ENCODE measurements around the gene SH3YL1.
A peak's percentile ranks its signal among the peaks of the same experiment; 100 is the strongest.

SH3YL1 gene

GRCh38 chr2:281381-281780, 17.5 kb upstream of the SH3YL1 start:
- no peak for DNase-seq

DNA sequence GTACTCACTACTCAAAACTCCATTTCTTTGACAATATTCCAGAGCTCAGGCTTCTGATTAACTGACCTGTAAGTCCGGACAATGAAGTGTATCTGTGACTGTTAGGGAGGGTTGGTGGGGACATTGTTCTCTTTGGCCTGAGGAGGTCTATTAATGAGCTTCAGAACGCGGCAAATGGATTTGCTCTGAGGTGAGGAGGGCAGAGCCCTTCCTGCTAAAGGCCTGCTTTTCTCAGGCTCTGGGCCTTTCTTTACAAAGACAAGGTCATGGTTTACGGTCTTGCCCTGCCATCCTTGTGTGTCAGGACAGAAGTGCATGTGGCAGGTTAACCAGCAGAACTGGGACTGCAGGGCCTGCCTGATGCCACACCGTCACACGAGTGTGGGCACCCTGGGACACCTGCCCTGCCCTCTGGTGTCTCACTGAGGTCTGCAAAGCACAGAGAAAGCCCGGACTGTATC, 16.8 kb upstream of the SH3YL1 start:
- no peak for DNase-seq

DNA sequence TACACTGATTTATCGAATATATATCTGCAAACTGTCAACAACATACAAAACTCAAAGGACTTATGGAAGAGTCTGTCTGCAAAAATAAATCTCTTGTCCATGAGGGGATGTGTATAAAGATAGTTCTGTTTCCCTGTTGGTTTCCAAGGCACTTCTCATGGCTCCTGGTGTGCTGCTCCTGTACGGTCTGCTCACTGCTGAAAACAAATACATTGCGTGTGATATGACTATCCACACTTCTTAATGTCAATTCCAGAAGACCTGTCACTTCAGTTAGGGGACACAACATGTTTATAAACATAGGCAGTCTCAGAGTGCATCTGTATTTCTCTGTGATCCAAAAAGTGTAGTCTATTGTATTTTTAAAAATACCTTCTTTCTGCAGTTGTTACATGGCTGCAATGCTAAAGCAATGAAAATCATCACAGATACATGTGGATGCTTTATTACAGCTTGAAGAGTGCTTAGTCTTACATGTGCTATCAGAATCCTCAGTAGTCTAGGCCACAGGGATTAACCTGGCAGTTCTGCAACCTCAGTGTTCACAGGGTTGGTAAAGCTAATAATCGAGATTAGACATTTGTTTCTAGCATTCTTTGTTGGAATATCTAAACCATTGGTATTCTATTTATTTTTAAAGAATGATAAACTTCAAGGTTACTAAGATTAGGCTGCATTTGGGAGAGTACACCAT, 16.3 kb upstream of the SH3YL1 start:
- no peak for DNase-seq

GRCh38 chr2:279366-279765, 15.5 kb upstream of the SH3YL1 start:
- no peak for DNase-seq

- DNase-seq: no peak
Measured at GRCh38 chr2:278927-279320, 15.1 kb upstream of the SH3YL1 start.

GRCh38 chr2:278312-278926, 14.6 kb upstream of the SH3YL1 start:
- DNase-seq: no peak

DNA sequence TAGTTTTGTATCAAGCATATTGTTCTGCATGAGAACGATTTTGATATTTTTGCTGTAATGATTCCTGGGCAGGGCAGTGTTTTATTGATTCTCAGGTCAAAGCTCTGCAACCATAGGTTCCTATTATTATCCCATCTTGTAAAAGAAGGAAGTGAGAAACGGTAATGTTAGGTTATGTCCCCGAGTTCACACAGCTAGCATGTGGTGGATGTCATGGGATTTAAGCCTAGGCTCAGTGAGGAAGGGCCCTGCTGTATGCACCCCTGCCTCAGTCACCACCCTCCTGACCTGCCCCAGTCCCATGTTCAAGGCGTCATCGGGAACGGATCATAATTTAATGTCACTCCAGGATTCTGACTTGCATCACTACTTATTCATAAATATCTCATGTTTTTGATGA, 11.6 kb upstream of the SH3YL1 start:
- DNase-seq: no peak

GRCh38 chr2:274503-274902, 10.7 kb upstream of the SH3YL1 start:
- no peak for DNase-seq

GRCh38 chr2:273333-273732, 9.5 kb upstream of the SH3YL1 start:
- DNase-seq: no peak

GRCh38 chr2:271917-272316, 8.1 kb upstream of the SH3YL1 start:
- DNase-seq: no peak

DNA sequence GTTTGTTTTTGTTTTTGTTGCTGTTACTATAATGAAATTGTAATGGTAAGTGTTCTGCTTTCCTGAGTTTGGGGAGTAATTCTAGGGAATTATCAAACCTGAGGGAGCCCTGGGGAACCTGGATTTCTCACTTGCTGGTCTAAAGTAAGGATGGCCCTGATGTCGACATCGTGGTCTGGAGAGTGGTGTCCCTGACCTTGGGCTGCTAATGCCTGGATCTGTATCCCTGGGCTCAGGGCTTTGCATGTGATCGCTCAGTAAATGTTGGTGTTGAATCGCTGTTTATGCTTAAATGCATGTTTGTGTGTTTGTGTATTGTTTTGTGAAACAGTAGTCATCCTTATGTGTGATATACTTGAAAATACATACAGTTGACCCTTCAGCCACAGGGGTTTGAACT, 7.0 kb upstream of the SH3YL1 start:
- no peak for DNase-seq

- DNase-seq: no peak
Measured at GRCh38 chr2:269356-270030, 5.7 kb upstream of the SH3YL1 start.

- no peak for DNase-seq
Measured at GRCh38 chr2:268323-268722, 4.5 kb upstream of the SH3YL1 start.

DNA sequence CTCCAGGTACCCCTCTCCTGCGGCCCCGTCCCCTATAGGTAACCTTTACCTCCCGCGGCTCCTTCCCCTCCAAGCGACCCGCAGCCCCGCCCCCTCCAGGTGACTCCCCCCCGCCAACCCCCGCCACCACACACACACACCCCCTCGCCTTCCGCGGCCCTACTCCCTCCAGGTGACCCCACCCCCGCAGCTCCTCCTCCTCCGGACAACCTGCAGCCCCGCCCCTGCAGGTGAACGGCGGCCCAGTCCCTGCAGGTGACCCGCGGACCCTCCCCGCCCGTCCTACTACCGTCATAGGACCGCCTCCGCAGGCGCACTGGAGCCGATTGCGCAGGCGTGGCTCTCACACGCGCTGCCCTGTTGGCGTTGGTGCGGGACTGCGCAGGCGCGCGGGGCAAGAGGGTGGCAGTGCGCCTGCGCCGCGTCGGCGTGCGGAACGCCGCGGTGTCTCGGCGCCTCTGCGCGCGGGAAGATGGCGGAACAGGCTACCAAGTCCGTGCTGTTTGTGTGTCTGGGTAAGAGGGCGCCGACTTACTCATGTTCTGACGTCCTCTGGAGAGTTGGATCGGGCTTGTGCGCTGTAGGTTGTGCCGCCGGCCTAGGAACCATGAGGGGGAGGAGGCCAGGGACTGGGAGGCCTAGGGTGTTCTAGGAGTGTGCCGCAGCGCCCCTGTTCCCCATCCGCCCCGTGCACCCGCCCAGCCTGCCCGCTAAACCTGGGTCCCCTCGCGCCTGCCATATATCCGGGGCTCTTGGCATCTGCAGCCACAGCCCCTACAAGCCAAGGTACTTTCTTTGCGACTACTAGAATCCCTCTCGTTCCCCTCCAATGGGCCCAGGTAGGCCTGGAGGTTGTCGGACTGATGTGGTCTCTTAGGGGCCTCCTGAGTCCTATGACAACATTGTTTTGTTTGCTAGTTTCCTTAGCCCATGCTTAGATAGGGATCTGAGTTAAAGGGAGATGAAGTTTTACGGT, 949 bp upstream of the SH3YL1 start, which contains the start of gene ACP1:
TSS of gene ACP1 (plus strand) at position 455 of the 976 bp plus-strand sequence. CDS start at position 473, 18 bp downstream.
- peak; percentile 93 for DNase-seq

DNA sequence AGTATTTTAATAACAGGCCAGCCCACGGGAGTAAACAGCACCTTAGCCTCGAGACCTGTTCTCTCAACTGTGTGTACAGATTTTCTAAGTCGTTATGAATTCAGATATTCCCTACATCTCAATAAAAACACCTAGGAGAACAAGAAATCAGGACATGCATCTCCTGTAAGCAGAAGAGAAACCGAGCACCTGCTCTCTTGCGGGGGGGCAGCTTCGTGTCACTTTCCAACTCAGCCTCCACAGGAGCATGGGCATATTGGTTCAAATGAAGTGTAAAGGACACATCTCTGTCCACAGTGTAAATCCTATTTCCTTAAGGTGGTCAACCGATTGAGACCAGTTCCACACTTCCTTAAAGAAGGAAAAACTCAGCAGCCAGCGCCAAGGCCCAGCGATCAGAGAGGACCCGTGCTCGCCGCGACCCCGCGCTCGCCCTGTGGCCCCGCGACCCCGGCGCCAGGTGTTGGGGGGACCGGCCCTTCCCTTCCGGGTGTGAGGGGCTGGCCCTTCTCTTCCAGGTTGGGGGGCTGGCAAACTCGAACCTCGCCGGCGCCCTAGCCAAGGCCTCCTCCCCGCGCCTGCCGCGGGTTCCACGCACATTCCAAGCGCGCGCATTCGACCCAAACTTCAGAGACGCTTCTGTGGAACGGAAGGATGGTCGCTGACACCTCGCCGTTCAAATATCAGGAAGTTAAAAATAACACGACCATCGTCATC, 652 bp downstream of the SH3YL1 start:
- no peak for DNase-seq

- no peak for DNase-seq
Measured at GRCh38 chr2:262117-262516, 1.7 kb downstream of the SH3YL1 start.

GRCh38 chr2:260507-261161, 3.2 kb downstream of the SH3YL1 start:
- no peak for DNase-seq

DNA sequence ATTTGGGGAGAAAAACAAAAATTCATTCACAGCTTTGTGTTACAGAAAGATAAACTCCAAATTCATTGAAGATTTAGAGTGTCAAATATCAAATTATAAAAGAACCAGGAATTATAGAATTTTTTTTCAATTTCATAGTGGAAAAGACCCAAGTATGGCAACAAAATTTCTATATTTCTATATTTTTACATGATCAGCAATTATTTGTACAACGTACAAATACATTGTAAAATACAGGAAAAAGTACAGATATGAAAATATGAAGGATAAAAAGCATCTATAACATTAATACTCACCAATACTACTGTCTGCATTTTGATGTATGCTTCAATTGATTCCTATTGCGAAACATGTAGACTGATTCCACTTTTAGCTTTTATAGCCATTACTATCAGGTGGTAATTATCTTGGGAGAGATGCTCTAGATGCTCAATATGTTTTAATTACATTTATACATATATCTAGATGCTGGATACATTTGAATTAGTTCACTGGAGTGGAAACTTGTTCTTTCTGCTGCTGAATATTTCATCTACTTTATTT, 4.0 kb downstream of the SH3YL1 start:
- no peak for DNase-seq

GRCh38 chr2:258933-259332, 4.9 kb downstream of the SH3YL1 start:
- no peak for DNase-seq

GRCh38 chr2:257842-258241, 6.0 kb downstream of the SH3YL1 start:
- DNase-seq: no peak

- no peak for DNase-seq
Measured at GRCh38 chr2:257429-257828, 6.4 kb downstream of the SH3YL1 start.
